M059J (cell line): ENCODE data around the gene PLTP. TPM values are rescaled to one million over a fixed set of nuclear protein-coding genes. Genes with fewer than 3 reads are reported as not detected.
"Not testable (repeated sequence)": the region's sequence is repeated elsewhere in the genome, so short reads cannot be mapped to it uniquely, and the experiment has no call there.

Experiments used
- DNase-seq: peaks from one replicate; pipeline ENCODE4 v3.0.0-alpha.2; 2012; ENCODE audit warnings: low read depth
- total RNA-seq: library from RNA; depleted of rRNA; stranded (reverse); fragments of >200 nt; shearing (Covaris generic); gene quantifications from 2 replicates; pipeline ENCODE4 v1.2.3, GENCODE V29; 2014; rRNA removed

PLTP gene, protein sequence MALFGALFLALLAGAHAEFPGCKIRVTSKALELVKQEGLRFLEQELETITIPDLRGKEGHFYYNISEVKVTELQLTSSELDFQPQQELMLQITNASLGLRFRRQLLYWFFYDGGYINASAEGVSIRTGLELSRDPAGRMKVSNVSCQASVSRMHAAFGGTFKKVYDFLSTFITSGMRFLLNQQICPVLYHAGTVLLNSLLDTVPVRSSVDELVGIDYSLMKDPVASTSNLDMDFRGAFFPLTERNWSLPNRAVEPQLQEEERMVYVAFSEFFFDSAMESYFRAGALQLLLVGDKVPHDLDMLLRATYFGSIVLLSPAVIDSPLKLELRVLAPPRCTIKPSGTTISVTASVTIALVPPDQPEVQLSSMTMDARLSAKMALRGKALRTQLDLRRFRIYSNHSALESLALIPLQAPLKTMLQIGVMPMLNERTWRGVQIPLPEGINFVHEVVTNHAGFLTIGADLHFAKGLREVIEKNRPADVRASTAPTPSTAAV
- total RNA-seq, result 9.6 and 13.4 TPM in 2 replicates

DNA sequence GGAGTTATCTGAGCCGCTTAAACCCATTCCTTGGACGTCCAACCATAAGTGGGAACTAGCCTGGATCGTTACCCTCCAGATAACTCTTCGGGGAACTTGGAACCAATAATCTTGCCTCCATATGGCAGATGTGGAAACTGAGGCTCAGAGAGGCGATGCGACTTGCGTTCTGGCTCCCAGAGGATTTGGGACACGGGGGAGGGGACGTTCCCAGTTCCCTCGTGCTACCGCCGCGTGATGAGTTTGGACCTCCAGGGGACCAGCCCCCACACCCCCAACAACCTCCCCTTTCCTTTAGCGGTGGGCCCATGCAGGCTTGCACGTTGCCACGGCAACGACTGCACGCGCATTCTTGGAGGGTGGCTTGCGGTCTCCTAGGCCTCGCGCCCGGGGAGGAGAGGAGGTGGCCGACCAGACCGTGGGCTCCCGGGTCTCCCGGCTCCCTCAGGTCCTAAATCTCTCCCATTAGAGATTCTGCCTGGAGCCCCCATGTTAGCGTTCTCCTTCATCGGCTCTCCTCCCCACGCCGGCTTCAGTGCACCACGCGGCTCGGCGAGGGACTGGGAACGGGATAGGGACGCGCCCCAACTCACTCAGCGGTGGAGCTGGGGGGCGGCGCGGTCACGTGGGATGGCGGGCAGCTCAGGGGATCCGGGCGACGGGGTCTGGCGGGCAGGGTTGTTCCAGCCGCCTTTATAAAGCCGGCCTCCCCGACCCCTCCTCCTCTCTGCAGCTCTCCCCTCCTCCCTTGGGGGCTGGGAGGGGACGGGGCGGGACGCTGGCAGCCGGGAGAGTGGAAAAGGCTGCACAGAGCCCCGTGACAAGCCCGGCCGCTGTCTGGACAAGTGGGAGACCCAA is at the start of gene PLTP:
TSS of gene PLTP (minus strand) at position 670 of the 858 bp plus-strand sequence. CDS start 703 bp downstream, outside the sequence.
- peak; percentile 82 for DNase-seq

DNA sequence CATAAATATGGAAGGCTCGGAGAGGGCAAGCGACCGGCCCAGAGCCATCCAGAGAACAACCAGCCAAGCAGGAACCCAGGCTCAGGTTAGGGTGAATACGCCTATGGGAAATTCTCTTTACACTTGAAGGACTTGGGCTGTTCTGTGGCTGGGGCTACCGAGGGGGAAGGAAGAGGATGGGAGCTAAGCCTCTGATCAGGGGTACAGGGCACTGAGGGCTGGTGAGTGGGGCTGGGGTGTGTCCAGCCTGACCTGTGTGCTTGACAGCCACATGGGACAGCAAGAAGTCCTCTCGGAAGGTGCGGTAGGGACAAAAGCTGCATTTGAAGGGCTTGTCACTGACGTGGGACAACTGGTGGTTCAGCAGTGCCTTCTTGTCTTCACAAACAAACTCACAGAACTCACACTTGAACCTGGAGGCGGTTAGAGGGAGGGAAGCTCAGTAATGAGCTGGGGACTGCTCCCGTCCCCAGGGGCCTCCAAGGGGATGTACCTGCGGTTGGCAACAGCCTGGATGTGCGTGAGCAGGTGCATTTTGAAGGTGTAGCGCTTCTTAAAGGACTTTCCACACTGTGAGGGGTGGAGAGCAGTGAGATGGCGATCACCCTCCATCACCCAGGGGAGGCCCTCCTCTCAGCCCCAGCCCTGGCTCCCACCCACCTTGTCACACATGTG is 48.1 kb upstream of the PLTP start:
- DNase-seq, result no peak

DNA sequence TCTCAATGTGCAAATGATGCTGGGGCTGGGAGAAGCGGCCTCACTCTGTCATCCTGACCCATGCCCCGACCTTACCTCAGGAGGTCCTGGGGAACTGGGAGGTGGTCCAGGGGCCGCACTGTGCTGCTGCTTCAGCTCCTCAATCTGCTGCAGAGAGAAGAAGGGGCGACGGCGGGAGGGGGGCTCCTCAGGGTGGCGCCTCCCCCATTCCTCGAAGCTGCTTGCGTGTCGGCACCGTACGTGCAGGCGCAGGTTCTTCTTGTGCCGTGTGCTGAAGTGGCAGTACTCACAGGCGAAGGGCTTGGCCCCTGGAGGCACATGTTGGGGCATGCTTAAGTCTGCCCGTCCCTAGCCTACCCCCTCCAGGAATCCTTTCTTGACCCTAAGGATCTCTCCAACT is 47.2 kb upstream of the PLTP start:
- DNase-seq, result no peak

DNA sequence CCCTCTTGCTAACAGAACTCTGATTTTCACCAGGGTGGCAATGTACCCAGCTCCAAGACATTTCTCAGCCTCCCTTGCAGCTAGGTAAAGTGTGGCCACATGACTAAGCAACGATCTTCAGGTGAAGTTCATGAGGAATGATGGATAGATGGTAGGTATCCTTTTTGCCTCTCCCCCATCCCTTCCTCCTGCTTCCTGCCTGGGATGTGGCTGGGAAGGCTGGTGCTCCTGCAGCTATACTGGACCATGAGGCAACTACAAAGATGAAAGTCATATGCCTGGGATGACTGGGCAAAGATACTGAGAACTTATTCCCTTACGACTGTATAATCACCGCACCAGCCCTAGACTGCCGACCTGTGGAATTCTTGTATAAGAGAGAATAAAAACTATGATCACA is 46.6 kb upstream of the PLTP start:
- DNase-seq, result no peak

DNA sequence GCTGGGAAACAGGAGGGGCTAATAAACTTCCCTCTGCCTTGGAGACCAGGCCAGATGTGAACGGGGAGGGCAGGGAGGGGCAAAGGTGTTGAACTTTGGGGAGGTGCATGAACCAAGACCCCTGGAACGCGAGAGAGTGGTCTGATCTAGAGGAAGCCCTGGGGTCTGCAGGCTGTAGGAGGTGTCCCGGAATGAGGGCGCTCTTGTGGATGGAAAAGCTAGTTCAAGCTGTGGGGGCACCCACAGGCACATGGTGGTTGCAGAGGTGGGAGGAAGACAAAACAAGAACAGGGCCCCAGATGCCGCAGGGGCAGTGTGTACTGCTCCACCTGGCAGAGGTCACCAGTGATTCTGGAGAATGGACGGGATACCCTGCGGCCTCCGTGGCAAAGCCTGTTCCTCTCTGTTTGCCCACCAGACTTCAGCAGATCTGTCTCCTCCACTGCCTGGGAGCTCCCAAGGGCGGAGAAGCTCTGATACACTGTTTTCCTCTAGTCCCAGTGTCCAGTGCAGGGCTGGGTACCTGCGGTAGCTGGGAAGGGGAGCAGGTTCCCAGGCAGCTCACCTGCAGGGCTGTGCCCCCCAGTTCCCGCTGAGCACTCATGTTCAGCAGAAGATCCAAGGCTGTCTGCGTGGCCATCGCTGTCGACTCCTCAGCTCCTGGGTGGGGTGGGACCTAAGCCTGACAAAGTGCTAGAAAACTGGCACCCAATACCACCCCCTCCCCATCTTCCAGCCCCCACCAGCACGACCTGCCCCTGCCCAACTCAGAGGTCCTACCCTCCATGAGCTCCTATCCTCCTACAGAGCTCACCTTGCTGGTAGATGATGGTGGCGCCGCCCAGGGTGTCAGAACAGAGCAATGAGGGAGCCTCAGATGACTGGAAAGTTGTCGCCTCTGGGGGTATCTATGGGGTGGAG is 45.3 kb upstream of the PLTP start:
- no peak for DNase-seq

DNA sequence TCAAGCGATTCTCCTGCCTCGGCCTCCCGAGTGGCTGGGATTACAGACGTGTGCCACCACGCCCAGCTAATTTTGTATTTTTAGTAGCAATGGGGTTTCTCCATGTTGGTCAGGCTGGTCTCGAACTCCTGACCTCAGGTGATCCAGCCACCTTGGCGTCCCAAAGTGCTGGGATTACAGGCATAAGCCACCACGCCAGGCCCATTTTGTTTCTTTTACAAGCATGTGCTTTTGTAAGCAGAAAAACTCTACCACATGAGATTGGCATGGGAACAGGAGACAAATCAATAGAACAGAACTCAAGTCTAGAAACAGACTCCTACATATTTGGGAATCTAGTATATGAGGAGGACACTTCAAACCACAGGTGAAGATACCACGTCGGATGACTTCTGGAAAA is 44.4 kb upstream of the PLTP start:
- DNase-seq, result not testable (repeated sequence)

DNA sequence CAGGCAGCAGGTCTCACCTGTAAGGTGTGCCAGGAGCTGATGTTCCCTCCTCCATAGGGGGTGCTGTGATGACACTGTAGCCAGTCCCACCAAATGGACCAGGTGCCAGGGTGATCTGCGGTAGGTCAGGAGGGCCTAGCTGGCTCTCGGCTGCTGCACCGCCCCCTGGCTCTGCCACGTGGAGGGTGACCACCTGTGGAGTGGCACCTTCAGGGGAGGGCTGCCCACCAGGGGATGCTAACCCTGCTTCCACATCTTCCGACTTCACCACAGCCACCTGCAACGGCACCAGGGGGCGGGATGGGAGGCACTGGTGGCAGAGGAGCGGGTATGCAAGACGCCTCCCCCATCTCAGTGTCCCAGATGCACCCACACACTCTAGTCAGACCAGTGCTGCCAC is 41.7 kb upstream of the PLTP start:
- no peak for DNase-seq

DNA sequence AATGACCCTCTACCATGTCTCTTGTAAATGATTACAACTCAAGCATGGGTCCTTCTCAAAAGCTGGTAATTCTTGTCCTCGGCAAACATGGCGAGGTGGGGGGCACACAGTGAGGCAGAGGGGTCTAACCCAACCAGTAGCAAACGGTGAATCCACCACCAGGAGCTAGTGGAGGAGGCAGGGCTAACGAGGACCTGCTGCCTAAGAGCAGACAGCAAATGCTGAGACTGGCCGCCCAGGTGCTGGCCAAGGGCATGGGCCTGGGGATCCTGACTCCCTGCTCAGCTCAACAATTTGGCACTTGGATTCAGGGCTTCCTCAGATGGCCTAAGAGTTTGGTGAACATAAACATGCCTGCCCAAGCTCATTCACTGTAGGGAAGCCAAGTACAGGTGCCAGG is 40.9 kb upstream of the PLTP start:
- DNase-seq, result no peak

DNA sequence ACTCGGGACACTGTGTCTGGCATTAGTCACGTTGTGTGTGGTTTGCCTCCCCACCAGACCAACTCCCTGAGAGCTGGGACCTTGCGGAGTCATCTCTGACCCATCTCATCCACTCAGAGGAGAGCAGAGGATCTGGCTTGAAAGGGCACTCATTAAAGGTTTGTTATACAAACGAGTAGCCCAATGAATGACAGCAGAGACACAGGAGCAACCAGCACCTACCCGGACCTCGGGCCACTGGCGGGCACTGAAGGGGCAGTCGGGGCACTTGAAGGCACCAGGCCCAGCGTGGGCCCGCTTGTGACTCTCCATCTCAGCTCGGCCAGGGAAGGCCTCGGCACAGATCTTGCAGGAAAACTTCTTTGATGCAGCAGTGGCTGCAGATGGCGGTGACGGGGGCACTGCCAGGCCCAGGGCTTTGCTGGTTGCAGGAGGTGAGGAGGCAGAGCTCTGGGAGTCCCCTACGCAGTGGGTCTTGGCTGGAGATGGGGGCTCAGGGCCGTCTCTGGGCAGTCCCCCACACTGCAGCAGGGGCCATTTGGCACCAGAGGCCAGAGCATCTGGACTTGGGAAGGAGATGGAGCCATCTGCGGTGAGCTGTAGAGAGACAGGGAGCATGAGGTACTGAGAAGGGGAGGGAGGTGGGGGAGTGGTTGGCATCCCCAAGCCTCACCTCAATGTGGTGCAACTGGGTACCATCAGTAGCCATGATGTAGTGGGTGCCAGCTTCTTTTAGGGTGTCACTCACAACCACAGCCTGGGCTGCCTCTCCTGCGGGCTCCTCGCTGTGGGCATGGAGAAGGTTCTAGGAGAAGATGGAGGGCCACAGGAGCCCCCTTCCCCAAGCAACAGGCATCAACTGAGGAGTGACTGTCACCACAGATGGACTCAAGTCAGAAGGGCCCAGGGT is 40.2 kb upstream of the PLTP start:
- DNase-seq, result no peak

DNA sequence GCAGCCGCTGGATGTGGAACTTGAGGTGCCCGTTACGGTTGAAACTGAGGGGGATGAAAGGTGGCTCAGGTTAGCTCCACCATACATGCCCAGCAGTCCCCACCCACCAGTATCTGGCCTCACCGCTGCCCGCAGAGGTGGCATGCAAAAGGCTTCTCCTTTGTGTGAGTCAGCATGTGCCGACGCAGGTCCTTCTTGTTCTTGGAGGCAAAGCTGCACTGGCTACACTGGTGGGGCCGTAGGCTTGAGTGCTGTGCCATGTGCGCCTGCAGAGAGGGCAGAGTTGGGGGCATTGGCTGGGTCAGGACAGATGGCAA is 38.3 kb upstream of the PLTP start:
- DNase-seq, result no peak

DNA sequence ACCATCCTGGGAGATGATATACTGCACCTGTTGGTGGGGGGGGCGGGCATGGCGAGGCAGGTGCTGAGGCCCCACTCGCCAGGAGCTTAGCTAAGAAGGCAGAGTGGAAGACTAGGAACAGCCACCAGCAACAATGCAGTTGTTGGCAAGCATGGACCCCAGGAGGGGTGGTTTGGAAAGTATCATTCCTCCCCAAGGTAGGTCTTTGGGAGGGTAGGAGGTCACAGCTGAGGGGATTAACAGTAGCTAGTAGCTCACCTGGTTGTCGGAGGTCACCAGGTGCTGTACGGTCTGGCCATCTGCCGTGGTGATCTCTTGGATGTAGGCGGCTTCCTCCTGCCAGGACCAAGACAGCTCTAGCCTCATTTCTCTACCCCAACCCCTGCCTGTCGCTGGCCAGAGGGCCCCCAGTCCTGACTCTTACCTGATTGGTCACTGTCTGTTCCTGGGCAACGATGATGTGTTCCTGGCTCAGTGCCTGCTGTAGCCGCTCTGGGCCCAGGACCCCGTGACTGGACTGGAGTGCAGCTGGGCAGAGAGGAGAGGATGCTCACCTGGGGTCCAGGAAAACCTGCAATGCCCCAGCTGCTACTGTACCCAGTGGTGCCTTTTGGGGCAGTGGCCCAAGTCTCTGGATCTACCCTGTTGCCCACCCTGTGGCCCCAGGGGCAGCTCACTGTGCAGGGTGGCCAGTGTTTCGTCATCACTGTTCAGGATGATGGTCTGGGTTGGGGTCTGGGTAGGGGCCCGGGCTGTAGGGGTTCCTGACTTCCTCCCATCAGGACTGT is 37.8 kb upstream of the PLTP start:
- no peak for DNase-seq

DNA sequence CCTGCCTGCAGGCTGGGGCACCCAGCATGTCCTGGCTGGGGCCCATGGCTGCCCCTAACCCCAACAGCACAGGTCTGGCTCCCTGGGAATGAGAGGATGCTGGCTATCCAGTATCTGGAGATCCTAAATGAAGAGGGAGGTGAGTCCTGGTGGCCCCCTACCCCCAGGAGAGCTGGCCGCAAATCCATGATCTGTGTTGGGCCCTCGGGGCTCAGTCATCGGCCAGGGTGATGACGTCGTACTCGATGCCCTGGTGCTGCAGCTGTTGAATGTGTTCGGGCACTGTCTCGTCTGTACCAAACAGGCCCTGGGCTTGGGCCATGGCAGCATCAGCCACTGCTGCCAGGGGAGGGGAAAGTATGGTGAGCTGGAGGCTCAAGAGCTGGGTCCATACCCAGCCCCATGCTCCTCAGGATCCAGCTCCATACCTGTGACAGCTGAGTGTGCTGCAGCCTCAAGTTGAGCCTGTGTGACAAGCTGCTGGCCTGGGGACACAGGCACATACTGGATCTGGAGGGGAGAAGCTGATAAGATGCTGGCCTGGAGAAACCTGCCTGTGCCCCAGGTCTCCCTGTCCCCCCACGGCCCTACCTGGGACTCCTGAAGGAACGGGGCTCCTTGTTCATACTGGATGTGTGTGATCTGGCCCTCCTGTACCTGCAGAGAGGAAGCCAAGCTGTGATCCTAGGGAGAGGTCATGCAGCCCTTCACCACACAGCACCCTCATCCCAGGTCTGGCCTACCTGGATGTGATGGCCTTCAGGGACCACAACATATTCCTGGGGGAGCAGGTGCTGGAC is 37.0 kb upstream of the PLTP start:
- no peak for DNase-seq

DNA sequence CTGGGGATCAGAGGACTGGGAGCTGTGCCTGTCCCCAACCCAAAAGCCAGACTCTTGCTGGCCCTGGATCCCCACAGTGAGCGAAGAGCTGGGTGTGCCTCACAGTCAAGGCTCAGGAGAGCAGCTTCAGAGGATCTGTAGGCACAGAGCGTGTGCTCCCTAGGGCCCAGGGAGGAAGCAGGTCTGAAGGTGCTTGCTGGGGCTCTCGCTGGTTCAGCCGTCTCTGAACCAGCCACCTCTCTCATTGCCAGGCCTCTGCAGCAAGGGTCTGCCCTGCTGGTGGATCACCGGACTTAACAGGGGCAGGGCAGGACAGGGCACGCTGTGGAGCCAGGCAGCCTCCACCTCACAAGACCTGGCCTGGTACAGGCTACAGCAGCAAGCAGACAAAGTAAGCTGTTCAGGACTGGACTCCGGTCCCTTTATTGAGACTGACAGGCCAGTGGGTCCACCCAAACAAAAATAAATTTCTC is 36.3 kb upstream of the PLTP start:
- DNase-seq, result no peak

DNA sequence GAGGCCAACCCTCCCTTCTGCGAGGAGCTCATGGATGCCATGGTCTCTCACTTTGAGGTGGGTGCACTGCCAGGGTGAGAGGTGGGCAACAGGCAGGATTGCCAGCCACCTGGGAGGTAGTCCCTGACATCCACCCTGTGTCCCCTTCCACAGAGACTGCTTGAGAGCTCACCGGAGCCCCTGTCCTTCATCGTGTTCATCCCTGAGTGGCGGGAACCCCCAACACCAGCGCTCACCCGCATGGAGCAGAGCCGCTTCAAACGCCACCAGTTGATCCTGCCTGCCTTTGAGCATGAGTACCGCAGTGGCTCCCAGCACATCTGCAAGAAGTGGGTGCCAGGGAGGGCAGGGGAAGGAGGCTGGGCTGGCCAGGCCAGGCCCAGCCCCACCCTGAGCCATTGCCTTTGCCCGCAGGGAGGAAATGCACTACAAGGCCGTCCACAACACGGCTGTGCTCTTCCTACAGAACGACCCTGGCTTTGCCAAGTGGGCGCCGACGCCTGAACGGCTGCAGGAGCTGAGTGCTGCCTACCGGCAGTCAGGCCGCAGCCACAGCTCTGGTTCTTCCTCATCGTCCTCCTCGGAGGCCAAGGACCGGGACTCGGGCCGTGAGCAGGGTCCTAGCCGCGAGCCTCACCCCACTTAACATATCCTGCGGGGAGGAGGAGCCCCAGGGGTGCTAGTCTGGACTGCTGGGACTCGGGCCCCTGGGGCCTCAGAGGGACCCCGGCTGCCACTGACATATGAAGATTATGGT is 35.3 kb upstream of the PLTP start:
- DNase-seq, result no peak

DNA sequence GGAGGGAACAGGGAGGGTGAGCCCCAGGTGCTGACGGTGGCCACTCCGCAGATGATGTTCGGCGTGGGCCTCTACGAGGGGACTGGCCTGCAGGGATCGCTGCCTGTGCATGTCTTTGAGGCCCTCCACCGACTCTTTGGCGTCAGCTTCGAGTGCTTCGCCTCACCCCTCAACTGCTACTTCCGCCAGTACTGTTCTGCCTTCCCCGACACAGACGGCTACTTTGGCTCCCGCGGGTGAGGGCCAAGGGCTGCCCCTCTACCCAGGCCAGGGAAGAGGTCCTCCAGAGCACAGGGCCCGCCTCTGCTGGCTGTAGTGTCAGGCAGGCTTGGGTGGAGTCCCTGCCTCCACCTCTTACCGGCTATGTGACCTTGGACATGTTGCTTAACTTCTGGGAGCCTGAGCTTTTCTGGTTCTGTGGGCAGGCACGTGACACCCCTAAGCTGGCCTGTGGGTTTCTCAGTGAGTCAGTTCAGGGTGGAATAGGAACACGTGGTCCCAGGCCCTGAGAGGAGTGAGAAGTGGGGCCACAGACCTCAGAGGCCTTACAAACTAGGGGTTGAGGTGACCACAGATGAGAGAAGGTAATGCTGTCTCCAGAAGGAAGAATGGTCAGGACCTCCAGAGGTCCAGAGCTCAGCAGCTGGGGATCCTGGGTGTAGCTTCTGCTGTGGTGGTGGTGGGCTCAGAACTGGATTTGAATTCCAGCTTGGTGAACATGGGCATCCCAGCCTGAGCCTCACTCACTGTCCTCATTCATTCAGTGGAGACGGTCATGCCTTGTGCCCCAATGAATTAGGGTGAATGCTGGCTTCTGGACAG is 34.4 kb upstream of the PLTP start:
- DNase-seq, result peak; percentile 83

DNA sequence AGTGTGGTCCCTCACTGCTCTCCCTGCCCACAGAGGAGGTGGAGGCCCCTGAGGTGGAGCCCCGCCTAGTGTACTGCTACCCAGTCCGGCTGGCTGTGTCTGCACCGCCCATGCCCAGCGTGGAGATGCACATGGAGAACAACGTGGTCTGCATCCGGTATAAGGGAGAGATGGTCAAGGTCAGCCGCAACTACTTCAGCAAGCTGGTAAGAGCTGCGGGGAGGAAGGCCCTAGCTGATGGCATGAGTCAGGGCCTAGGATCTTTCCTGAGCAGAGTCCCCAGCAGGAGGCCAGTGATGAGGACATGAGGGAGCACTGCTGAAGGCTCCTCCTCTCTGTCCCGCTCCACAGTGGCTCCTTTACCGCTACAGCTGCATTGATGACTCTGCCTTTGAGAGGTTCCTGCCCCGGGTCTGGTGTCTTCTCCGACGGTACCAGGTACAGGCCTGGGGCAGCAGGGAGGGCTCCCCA is 33.8 kb upstream of the PLTP start:
- DNase-seq, result peak; percentile 69
